GM12892 (cell line): ENCODE results near the gene SCML1.

Experiments
- POLR2A ChIP-seq: IDR thresholded peaks from 2 replicates; pipeline ENCODE4 v1.6.1; 2011; ENCODE audit warnings: low read depth, low read length, control low read depth
- POLR2AphosphoS5 ChIP-seq: IDR thresholded peaks from 2 replicates; pipeline ENCODE4 v1.6.1; 2011; ENCODE audit warnings: low read depth, low read length, control low read depth

- TF ChIP-seq POLR2A: no peak
- TF ChIP-seq POLR2AphosphoS5: no peak
Observed at GRCh38 chrX:17710871-17711301, 26.4 kb upstream of the SCML1 start.
